Stimulated activated CD8-positive, alpha-beta memory T cell treated with anti-CD3 and anti-CD28 coated beads, Interleukin-2, amount 100 ng/mL, for 1 hour (primary cell): ENCODE data around the gene ADRM1.

ENCODE experiments used
- DNase-seq, 2 donors: peaks; one replicate each; pipeline ENCODE4 v3.0.0-alpha.2; 2020; ENCODE audit warnings: low read depth in 2 of 2

The ADRM1 gene

DNA sequence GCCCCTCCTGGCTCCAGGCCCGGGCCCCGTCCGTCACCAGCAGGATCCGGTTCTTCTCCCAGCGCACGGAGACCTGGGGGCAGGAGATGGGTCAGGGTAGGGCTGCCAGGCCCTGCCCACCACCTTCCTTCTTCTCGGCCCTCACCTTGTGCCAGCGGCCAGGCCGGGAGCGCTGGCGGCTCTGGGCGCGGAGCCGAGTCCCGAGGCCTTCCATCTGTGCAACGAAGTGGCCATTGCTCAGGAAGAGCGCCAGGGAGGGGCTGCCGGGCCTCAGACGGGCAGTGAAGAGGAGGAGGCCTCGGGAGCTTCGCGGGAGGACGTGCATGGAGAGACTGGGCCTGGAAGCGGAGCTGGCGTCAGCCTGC is 7.9 kb downstream of the ADRM1 start:
- no peak for DNase-seq

DNA sequence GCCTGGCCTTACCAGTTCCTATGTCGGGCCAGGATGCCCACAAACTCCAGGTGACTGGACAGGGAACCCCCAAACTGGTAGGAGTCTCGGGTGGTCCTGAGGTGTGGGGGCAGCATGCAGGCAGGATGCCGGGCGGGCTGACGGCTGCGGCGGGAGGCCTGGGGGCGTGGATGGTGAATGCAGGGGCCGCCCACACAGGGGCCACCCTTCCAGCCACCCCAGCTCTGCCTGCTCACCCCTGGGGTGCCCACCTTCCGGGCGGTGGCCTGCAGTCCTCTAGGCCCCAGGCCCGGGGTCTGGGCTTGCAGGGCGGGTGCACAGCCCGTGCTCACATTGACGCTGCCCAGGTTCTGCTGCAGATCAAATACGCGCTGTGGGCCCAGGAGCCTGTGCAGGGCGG is 8.4 kb downstream of the ADRM1 start:
- no peak for DNase-seq

DNA sequence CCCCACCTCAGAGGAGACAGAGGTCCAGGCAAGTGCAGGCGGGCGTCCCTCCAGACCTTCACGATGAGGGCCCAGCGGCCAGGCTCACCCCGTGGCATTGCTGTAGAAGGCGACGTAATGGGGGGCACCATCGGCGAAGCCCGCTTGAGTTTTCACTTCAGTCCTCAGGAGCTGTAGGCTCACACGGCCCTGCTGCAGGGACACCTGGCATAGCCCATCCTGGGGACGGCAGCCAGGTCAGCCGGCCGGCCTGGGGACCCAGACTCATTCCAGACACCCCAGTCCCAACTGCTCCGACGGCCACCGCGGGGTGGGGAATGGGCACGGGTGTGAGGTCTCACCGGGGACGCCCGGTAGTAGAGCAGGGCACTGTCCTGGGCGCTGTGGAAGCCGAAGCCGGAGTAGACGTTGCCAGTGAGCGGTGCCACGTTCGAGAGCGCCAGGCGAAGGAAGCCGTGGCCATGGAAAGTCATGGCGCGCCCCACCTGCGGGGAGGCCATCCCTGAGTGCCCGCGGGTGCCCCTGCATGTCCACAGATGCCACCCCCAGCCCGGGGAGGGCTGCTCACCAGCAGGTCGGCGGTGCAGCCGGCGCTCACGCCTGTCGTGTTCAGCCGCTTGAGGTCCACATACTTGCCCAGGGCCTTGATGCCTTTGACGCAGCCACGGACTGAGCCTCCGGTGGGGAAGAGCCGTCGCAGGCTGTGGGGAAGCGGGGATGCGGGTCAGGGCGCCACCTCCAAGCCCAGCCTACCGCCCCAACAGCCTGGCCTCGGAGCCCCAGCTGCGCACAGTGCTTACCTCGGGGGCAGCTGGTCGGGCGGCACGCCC is 9.2 kb downstream of the ADRM1 start:
- DNase-seq, result no peak

DNA sequence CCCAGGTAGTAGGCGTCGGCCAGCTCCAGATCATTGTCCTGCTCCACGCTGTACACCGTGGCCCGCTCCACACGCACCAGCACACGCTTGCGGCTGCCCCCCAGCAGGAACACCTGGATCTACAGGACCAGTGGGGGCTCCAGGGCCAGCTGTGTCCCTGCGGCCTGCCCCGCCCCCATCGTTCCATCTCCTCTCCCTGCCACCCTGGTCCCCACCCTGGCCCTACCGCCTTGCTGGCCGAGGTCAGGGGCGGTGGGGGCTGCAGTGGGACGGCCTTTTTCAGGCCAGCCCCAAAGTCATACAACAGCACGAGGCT is 9.8 kb downstream of the ADRM1 start:
- no peak for DNase-seq

DNA sequence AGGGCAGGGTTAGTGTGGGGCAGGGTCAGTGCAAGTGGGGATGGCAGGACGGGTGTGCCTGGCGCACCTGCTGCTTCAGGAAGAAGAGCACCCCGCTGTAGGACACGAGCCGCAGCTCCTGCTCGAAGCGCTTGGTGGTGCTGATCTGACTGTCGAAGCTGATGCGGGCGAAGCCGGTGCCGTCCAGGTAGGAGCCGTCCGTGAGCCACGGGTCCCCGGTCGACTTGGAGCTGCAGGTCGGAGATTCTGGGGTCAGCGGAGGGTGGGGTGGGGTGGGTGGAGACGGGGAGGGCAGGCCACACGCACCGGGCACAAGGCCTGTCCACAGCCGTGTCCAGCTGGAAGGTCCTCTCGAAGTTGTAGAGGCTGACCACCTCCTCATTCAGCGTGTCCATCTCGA is 10.2 kb downstream of the ADRM1 start:
- no peak for DNase-seq

DNA sequence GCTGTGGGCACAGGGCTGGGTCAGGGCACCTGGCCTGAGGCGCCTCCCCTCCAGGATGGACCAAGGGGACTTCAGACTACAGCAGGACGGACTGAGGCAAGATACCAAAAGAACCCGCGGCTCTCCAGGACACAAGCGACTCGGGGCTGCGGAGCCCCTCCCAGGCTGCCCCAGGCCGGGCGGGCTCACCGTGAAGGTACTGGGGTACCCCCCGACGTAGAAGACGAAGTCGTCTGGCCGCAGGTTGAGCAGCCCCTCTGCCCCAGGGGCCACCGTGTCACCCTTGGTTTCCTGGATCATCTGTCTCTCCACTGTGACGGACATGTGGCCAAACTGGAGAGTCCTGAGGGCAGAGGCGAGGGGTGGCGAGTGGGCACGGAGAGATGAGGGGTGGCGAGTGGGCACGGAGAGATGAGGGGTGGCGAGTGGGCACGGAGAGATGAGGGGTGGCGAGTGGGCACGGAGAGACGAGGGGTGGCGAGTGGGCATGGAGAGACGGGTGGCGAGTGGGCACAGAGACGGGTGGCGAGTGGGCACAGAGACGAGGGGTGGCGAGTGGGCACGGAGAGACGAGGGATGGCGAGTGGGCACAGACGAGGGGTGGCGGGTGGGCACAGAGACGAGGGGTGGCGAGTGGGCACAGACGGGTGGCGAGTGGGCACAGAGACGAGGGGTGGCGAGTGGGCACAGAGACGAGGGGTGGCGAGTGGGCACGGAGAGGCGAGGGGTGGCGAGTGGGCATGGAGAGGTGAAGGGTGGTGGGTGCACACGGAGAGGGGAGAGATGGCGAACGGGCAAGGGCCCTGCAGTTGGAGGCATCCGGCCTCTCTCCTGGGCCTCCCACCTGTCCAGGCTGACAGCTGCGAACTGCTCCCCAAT is 10.9 kb downstream of the ADRM1 start:
- DNase-seq, result no peak

DNA sequence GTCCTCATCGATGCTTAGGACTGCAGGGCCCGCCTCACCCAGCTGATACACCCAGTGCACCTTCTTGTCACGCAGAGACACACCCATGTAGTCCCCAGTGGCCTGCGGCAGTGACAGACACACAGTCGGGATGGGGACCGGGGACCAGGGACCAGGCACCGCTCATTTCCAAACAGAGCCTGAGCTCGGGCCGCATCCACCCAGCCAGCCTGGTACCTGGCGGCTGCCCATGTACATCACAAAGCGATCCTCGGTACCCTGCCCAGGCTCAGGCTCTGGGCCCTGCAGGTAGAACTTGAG is 11.5 kb downstream of the ADRM1 start:
- no peak for DNase-seq

DNA sequence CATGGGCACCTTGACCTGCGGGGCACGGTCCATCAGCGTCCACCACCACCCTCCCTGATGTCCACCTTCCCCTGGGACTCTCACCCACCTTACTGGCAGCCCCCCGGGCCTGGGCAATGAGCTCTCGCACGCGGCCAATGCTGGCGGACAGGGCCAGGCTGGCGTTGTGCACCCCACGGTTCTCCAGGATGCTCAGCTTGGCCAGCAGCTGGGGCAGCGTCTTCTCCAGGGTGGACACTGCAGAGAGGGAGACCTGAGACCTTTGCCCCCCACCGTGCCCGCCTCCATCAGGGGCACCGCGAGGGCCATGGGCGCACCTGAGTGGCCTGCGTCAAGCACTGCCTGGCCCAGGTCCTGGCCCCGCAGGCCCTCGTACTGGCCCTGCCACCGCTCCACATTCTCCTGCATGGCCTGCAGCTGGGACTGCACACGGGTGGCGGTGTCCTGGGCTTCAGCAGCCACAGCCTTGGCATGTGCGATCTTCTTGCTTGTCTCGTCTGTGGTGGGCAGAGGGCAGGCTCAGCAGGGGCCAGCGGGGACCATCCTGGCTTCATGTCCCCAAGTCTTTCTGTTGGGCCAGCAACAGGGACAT is 12.0 kb downstream of the ADRM1 start:
- DNase-seq, result no peak

DNA sequence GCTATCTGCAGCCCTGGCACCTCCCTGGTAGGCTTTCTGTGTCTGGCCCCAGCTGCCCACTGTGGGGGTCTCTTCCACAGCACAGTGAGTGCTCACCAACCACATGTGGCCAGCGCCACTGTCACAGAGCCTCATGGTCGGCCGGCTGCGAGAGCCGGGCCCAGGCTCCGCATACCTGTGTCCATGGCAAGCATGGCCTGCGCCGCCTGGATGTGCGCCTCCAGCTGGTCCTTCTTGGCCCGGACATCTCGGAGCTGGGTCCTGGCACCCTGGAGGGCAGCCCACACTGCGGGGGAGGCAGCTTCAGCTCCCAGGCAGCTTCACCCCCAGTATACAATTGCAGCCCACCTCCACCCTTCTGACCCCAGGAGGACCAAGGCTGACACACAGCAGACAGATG is 13.0 kb downstream of the ADRM1 start:
- DNase-seq, result no peak

DNA sequence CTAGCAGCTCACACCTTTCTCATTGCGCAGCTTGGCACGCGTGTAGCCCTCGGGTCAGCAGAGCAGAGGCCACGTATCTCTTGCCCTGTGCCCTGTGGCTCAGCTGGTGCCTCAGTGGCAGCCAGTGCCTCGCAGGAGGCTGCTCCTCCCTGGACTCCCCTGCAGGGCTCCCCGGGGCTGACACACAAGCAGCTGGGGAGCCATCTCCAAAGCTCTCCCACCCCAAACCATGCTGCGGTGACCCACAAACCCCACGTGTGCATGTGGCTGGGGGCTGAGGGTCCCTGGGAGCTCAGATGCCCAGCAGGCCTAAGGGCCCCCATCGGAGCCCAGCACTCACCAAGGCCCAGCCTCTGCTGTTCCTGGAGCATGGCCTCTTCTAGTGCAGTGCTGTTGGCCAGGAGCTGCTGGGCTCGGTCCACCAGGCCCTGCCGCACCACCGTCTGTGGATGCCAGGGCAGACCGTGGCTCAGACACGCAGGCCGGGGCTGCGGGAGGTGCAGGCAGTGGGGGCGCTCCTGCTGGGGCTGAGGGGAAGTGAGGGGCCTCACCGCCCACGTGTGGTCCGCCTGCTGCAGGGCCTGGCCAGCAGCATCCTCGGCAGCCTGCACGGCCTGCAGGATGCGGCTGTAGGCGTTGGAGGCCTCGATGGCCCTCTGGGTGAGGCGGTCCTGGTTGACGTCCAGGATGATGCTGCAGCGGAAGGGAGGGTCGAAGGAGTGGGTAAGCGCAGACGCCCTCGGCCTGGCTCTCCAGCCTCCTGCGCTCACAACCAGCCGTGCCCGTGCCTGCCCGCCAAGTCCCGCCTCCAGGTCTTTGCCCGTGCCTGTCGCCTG is 13.8 kb downstream of the ADRM1 start:
- no peak for DNase-seq

DNA sequence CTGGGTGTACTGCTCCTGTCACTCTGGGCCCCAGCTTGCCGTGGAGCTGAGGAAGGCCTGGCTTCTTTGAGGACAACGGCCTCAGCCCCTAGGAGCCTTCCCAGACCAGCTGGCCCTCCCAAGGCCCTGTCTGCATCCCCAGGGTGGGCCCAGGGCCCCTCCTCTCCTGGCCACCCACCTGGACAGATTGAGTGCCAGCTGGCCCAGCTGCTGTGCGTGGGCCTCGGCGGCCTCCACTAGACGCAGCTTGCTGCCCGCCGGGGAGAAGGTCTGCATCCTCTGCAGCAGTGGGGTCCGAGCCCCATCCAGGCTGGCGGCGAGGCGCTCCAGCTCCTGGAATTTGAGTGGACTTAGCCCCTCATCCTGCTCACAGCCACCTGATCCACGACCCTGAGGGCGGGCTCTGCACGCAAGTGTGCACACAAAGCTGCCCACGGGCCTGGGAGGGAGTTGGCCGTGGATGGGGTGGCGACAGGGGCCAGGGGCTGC is 14.4 kb downstream of the ADRM1 start:
- DNase-seq, result no peak

DNA sequence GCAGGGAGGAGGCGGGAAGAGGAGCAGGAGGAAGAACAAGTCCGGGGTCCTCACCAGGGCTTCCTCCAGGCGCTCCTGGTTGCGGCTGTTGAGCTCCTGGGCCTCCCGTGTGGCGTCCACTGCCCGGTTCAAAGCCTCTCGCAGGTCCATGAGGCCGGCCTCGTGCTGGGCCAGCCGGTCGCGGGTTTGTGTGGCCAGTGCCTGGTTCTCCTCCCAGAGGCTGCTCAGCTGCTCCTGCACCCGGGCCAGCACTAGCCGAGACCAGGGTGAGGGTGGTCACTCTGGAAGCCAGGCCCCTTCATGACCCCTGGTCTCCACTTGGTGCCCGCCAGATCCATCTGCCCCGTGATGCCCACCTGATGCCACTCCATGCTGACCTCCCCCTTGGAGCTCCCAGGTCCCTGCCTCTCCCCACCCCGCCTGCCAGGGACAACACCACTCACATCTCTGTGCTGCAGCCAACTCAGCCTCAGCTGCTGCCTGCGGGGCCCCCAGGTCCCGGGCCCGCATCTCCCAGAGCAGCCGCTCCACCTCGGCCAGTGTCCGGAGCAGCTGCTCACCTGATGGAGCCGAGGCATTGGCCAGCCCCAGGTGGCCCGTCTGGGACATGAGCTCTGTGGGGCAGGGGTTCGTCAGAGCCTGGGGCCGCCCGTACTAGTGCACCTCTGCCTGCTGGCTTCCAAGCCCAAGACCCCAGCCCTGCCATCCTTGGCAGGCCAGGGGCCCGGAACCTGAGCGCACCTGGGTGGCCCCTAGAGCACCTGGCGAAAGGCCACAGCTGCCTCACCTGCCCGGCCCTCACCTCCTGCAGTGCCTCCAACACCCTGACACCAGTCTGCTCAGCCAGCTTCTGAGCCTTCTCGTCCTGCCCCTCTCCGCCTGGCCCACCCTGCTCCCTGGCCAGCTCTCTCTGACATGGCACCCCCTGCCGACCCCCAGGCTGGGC is 15.9 kb downstream of the ADRM1 start:
- DNase-seq, result no peak

DNA sequence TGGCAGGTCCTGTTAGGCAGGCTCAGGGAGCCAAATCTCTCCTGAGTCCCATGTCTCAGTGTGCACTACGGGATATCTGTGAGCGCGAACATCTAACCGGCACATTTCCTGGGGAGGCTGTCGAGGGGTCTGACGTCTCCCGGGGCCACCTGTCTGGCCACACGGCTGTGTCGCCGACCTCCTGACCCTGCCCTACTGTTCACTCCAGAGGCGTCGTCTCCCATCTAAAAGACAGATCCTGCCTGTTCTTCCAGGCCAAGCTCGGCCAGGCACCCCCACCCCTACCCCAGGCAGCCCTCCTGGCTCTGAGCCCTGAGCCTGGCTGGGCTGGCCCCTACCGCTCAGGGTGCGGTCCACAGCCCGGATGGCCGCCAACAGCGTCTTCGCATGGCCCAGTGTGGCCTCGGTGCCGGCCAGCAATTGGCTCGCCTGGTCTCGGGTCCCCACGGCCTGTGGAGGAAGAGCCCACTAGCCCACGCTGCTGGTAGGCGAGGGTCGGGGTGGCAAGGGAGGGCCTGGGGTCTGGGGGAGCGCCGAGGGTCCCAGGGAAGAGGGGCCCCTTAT is 16.6 kb downstream of the ADRM1 start:
- DNase-seq, result no peak

DNA sequence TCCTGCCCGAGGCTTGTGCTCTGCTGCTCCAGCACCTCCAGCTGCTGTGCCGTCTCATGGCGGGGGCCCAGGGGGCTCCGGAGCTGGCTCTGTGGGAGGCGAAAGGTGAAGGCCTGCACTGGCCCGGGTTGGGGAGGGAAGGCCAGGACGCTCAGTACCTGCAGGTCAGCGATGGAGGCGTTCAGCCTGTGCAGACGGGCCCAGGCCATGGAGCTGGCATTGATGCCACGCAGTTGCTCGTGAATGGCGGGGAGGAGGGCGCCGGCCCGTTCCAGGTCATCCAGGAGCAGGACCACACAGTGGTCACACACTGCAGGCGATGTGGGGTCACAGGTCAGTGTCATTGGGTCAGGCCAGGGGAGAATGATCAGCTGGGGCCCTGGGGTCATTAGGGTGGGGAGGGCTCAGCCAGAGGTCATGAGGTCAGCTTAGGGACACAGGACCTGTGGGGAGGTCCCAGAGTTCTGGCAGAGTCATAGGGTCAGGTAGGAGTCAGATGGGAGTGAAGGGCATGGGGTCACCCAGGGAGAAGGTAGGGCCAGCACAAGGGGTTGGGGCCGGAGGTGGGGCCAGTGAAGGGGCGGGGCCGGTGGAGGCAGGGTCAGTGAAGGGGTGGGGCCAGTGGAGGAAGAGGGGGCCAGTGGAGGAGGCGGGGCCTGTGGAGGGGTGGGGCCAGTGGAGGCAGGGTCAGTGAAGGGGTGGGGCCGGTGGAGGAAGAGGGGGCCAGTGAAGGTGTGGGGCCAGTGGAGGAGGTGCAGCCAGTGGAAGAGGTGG is 18.0 kb downstream of the ADRM1 start:
- DNase-seq, result no peak

DNA sequence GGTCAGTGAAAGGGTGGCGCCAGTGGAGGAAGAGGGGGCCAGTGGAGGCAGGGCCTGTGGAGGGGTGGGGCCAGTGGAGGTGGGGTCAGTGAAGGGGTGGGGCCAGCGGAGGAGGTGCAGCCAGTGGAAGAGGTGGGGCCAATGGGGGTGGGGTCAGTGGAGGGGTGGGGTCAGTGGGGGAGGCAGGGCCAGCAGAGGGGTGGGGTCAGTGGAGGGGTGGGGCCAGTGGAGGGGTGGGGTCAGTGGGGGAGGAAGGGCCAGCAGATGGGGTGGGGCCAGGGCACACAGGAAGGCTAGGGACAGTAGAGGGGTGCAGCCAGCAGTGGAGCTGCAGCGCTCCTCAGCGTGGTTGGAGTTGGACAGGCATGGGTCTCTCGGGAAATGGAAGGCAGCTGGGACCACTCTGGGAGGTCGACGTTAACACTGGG is 18.7 kb downstream of the ADRM1 start:
- DNase-seq, result no peak

DNA sequence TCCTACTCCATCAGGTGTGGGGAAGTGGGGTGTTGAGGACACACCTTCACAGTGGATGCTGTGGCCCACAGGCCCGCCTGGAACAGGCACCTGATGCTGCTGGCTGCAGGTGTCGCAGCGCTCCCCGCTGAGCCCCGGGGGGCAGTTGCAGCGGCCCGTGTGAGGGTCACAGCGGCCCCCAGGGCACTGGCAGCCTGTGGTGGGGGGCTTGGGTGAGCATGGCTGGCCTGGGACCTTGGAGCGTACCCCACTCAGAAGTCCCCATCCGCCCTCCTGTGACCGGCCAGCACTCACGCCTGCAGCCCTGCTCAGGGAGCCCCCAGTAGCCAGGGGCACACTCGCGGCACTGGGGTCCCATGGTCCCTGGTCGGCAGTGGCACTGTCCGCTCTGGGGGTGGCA is 19.2 kb downstream of the ADRM1 start:
- DNase-seq, result no peak

DNA sequence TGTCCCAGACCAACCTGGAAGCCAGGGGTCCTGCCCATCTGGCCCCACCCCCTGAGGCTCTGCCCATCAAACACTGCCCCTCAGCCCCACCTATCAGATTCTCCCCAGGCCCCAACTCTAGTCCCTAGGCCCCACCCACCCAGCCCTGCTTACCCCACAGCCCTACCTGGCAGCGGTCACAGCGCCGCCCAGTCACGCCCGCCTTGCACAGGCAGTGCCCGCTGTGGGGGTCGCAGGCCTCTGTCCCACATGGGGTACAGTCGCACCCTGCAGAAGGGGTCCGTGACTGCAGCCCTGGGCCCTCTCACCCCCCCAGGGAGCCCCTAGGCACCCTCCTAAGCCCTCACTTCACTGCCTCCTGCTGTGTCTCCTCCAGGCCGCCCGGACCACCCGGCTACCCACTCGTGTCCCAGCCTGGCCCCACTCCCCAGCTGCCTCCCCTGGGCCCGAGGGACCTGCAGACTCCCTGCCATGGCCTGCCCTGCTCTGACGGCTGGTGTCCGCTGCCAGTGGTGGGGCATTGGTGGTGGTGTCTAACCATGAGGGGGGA is 19.8 kb downstream of the ADRM1 start:
- no peak for DNase-seq

DNA sequence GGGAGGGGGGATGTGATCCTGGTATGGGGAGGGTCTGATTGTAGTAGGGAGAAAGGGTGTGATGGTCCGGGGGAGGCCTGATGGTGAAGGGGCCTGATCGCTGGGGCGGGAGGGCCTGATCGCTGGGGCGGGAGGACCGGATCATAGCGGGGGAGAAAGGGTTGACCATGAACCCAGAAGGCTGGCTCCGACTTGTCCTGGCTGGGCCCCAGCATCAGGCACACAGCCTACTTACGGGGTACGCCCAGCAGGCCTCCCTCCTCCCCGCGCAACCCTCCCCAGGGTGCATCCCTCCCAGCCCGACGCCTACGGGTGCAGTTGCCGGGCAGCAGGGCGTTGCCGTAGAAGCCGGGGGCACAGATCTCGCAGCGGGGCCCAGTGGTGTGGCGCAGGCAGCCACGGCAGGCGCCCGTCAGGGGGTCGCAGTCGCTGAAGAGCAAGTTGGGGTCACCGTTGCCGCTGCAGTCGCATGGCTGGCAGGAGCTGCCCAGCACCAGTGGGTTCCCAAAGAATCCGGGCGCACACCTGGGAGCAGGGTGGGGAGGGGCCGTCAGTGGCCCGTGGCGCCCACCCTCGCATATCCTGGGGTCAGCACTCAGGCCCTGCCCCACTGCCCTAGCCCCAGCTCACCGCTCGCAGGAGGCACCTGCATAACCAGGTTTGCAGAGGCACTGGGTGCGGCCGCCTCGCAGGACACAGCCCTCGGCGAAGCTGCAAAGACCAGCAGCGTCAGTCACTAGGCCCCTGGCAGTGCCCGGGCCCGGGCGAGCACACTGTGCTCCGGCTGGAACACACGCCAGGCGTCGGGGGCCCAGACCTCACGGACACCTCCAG is 20.6 kb downstream of the ADRM1 start:
- no peak for DNase-seq
